Kidney (tissue), 14 donors: ENCODE data around the gene DPAGT1. TPM values are rescaled to one million over a fixed set of nuclear protein-coding genes. Genes with fewer than 3 reads are reported as not detected.

ENCODE experiments used
- DNase-seq, 5 donors: peaks; one replicate each; pipeline ENCODE4 v3.0.0-alpha.2; 2013 to 2020
- FAIRE-seq: peaks from 2 replicates; lab custom pipeline; 2012; peaks lifted over from hg19 to GRCh38; lab: Jason Lieb, UNC
- H3K27ac ChIP-seq, 2 donors: one replicate each; pipeline ENCODE4 v1.7.0; 2013; ENCODE audit warnings: low read depth in 2 of 2, low read length in 2 of 2, inconsistent platforms in 1 of 2
- H3K27me3 ChIP-seq: one replicate; pipeline ENCODE4 v1.7.1; 2013; ENCODE audit warnings: low read length, inconsistent platforms; ENCODE audit not compliant: control insufficient read depth, insufficient read depth
- H3K36me3 ChIP-seq, 3 donors: one replicate each; pipeline versions ENCODE4 v1.7.0 to v1.7.1; 2013; ENCODE audit warnings: low read length in 3 of 3, control low read depth in 1 of 3, inconsistent platforms in 1 of 3; ENCODE audit not compliant: insufficient read depth in 3 of 3, control insufficient read depth in 2 of 3
- H3K4me1 ChIP-seq, 3 donors: one replicate each; pipeline versions ENCODE4 v1.7.0 to v1.7.1; 2013; ENCODE audit warnings: low read length in 3 of 3, inconsistent platforms in 1 of 3, low read depth in 1 of 3; ENCODE audit not compliant: control insufficient read depth in 2 of 3, insufficient read depth in 2 of 3
- H3K4me3 ChIP-seq, 3 donors: one replicate each; pipeline versions ENCODE4 v1.7.0 to v1.8.1; 2013; ENCODE audit warnings: low read length in 3 of 3, control low read depth in 1 of 3, inconsistent platforms in 1 of 3
- H3K9ac ChIP-seq, 3 donors: one replicate each; pipeline versions ENCODE4 v1.7.0 to v1.7.1; 2013; ENCODE audit warnings: low read length in 3 of 3, control low read depth in 1 of 3, inconsistent platforms in 1 of 3
- H3K9me3 ChIP-seq, 3 donors: one replicate each; pipeline versions ENCODE4 v1.7.0 to v1.7.1; 2013; ENCODE audit warnings: low read length in 3 of 3, control low read depth in 1 of 3, inconsistent platforms in 1 of 3; ENCODE audit not compliant: control insufficient read depth in 2 of 3, insufficient read depth in 1 of 3
- intact Hi-C: fragments of 100-400 bp; cut with DNase I; formaldehyde crosslinking; loops from one replicate; pipeline ENCODE4 v1.11.1; 2022
- polyA plus RNA-seq: library from polyadenylated mRNA; stranded (reverse); fragments of 350-450 nt; fragmentation: Illumina TruSeq; extraction: RNeasy Lipid Tissue Mini Kit (QIAGEN cat#74804); gene quantifications from one replicate; pipeline ENCODE4 v1.2.3, GENCODE V29; 2014; ENCODE audit warnings: low read depth, low replicate concordance; ENCODE audit not compliant: insufficient read depth
- total RNA-seq: library from RNA; stranded (reverse); fragmentation: NEBNext Ultra II Directional; extraction: Animal tissue kit (Norgen Biotek cat#: 25700); gene quantifications from one replicate; pipeline ENCODE4 v1.2.1, GENCODE V29; 2021
- TF ChIP-seq, protein P1 (sequence below): IDR thresholded peaks from 3 replicates; pipeline ENCODE4 v1.5.1; 2012; ENCODE audit warnings: mild to moderate bottlenecking, moderate library complexity, borderline replicate concordance; ENCODE audit not compliant: insufficient read depth; ENCODE audit errors: extremely low read depth
- donor health status: control.
- donor health status: control.
- donor health status: control.
- donor health status: control.
- donor health status: control.
- donor health status: DM: yes; HTN: yes; CAD: no.
- donor health status: Normal renal cell carcinoma (clear cell type).

DPAGT1 gene
- total and polyA plus RNA-seq, 2 donors from 2014 or later, result 34.8 to 41.0 TPM

DNA sequence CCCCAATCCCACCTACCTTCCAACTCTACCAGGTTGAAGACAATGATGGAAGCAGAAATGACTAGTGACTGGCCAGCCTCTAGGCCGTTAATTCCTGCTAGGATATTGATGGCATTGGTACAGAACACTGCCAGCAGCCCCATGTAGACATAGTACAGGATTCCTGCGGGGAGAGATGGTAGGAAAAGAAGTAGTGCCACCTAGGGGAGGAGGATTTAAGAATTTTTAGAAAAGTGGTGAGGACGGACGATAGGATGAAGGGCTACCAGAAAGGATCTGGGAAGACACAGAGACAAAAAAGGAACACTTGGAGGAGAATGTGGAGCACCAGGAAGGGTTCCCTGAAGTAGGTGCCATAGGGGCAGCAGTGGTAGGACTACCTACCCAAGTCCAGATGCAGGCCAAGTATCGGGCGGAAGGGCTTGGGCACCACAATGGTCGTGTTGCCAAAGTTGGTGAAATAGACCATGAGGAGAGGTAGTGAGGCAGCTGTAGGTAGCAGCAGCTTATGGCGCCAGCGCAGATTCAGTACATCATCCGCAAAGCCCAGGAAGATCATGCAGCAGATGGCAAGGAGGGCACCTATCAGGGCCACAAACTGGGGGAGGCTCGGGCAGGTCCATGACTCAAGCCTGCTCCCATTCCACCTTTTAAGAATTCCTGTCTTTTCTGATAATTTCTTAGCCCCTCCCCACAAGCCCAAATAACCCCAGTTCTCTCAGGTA is 1.2 kb downstream of the DPAGT1 start:
- H3K27ac ChIP-seq, result no peak overlapping the region
- H3K9me3 ChIP-seq, result no peaks in the 10 kb centered on the region
- H3K36me3 ChIP-seq, result peaks cover 4 to 11% (median 9%) of the 10 kb centered on the region in 3 donors
- no peaks in the 10 kb centered on the region for H3K27me3 ChIP-seq
- H3K9ac ChIP-seq, result peak overlapping the region in 1 of 3 donors; percentile 82
- H3K4me1 ChIP-seq, result peaks cover 0 to 12% (median 11%) of the 10 kb centered on the region in 3 donors
- intact Hi-C loops, result no loop called here
- TF ChIP-seq, protein P1, sequence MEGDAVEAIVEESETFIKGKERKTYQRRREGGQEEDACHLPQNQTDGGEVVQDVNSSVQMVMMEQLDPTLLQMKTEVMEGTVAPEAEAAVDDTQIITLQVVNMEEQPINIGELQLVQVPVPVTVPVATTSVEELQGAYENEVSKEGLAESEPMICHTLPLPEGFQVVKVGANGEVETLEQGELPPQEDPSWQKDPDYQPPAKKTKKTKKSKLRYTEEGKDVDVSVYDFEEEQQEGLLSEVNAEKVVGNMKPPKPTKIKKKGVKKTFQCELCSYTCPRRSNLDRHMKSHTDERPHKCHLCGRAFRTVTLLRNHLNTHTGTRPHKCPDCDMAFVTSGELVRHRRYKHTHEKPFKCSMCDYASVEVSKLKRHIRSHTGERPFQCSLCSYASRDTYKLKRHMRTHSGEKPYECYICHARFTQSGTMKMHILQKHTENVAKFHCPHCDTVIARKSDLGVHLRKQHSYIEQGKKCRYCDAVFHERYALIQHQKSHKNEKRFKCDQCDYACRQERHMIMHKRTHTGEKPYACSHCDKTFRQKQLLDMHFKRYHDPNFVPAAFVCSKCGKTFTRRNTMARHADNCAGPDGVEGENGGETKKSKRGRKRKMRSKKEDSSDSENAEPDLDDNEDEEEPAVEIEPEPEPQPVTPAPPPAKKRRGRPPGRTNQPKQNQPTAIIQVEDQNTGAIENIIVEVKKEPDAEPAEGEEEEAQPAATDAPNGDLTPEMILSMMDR, result no peak
- H3K4me3 ChIP-seq, result peak overlapping the region in 2 of 3 donors; percentile 71 to 91
- FAIRE-seq (no peak), DNase-seq (no peak)

- Histone ChIP-seq H3K27me3 (no peaks in the 10 kb centered on the region), H3K9ac (no peak overlapping the region), H3K4me3 (no peak overlapping the region), H3K36me3 (peaks cover 4 to 11% (median 9%) of the 10 kb centered on the region in 3 donors), H3K9me3 (no peaks in the 10 kb centered on the region), H3K27ac (no peak overlapping the region), H3K4me1 (peaks cover 0 to 12% (median 11%) of the 10 kb centered on the region in 3 donors)
- no peak for FAIRE-seq
- no peak for DNase-seq
- intact Hi-C loops, result no loop called here
- TF ChIP-seq, protein P1, result no peak
Observed at GRCh38 chr11:119099711-119100110, 1.9 kb downstream of the DPAGT1 start.

DNA sequence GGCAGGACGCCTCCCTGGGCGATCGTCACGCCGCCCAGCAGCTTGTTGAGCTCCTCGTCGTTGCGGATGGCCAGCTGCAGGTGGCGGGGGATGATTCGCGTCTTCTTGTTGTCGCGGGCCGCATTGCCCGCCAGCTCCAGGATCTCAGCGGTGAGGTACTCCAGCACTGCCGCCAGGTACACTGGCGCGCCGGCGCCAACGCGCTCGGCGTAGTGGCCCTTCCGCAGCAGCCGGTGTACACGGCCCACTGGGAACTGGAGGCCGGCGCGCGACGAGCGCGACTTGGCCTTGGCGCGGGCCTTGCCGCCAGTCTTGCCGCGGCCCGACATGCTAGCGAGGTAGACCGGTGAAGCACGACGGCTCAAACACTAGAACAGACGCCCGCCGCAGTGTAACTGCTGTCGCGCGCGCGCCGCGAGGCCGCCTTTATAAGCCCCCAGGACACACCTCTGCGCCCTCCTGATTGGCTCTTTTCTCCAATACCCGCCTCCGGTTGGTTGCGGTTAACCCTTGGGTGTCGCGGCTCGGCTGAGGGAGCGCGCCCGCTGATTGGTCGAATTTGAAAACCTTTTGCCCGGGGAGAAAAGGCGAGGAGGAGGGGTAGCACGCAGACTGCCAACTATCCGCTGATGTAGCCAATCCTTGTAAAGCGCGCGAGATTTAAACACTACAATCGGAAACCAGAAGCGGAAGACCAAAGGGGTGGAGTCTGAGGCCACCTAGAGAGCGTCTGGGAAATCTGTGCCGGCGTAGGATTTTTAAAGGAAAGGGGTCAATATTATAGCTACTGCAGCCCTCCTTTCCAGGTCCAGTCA is 6.4 kb downstream of the DPAGT1 start:
- Histone ChIP-seq H3K4me3 (peak overlapping the region; percentile 42 to 85 (median 78)), H3K9ac (peak overlapping the region; percentile 1 to 85 (median 78)), H3K27me3 (no peaks in the 10 kb centered on the region), H3K4me1 (peaks cover 2 to 12% (median 3%) of the 10 kb centered on the region in 3 donors), H3K9me3 (no peaks in the 10 kb centered on the region), H3K27ac (peak overlapping the region; percentile 90 to 91), H3K36me3 (peaks cover 6 to 20% (median 11%) of the 10 kb centered on the region in 3 donors)
- FAIRE-seq (peak; percentile 99), DNase-seq (peak; percentile 100)
- intact Hi-C loops, result no loop called here
- TF ChIP-seq, protein P1, result no peak
